HG03457 (cell line): ENCODE data around the gene LMTK2.

Source experiments
- ATAC-seq: cut with Tn5 transposase; IDR thresholded peaks from one replicate; pipeline ENCODE4 v1.9.1; 2021; ENCODE audit warnings: moderate number of reproducible peaks; ENCODE audit not compliant: unreplicated experiment

LMTK2 gene

GRCh38 chr7:98135984-98136383 lies 29.3 kb downstream of the LMTK2 start:
- ATAC-seq: no peak

DNA sequence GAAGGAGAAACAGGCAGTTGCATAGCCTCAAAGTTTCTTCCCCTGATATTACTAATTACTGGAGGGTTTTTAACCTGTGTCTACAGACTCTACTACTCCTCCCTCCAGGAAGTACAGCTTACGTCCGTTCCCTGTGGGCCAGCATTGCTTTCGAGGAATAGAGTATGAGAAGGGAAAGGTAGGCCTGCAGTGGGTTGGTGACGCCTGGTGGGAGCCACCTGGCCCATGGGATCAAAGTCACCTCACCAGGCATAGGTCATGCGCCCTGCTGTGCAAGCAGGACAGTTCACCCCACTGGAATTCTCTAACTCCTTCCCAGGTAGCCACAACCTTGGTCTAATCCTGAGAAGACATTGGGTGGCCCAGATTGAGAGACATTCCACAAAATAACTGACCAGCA lies 29.8 kb downstream of the LMTK2 start:
- ATAC-seq: no peak

GRCh38 chr7:98137134-98137825 lies 30.6 kb downstream of the LMTK2 start:
- no peak for ATAC-seq

DNA sequence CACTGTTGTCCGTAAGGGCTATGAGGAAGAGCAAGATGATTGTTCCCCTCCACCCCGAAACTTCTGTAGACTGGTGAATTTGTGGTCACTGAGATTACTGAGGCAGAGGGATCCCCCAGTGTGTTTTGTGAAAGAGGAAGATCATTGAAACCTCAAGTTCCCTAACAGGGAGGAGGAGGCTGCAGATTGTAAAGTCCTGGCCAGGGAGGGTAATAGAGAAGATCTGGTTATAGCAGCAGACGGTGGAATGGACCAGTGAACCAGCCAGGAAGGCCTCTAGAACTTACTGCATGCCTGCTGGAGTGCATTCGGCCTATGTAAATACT lies 31.1 kb downstream of the LMTK2 start:
- peak; percentile 76 for ATAC-seq

DNA sequence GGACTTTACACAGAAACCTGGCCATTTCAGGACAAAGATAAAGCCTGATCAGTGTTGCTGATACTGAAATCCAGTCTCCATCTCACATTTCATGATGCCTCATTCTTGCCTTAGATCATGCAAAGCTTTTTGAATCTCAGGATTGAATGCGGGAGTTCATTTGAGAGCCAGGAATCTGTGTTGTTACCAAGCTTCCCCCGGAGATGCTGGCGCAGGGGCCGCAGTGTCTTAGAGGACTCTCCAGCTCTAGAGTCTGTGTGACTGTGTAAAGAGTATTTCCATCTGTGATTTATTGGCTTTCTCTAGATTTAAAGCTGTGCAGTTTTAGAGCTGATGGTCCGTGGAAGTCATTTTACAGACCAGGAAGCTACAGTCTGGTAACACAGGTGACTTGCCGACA lies 32.0 kb downstream of the LMTK2 start:
- ATAC-seq: no peak

DNA sequence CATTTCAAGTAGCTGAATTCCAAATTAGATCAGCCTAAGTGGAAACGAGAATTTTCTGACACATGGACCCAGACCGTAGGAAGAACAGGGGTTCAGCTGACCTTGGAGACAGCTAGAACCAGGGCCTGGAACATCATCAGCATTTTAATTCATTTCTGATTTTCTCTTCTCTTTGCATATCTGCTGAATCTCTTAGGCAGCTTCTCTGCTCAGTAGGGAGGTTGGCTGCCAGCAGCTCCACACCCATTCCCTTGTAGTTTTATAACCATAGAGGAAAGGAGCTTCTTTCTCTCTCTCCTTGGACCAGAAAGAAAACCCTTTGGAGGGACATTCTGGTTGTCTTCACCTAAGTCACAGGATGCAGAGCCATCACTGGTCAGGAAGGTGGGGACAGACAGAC lies 36.0 kb downstream of the LMTK2 start:
- no peak for ATAC-seq

DNA sequence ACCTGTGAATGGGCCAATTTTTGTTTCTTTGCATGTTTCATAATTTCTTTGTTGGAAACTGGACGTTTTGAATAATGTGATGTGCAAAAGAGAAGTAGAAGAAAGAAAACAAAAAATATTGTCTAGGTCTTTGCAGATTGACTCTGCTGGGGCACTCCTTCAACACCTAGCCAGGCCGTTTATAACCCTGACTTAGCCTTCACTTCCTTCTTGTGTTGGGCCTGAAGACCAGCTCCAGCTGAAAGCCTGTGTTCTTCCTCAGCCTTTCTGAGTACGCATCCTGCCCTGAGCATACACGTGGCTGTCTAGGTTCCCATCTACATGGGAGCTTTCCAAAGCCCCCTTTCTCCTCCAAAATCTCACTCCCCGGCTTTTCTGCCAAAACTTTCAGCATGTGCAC lies 41.9 kb downstream of the LMTK2 start:
- no peak for ATAC-seq

GRCh38 chr7:98149116-98149692 lies 42.5 kb downstream of the LMTK2 start:
- no peak for ATAC-seq

DNA sequence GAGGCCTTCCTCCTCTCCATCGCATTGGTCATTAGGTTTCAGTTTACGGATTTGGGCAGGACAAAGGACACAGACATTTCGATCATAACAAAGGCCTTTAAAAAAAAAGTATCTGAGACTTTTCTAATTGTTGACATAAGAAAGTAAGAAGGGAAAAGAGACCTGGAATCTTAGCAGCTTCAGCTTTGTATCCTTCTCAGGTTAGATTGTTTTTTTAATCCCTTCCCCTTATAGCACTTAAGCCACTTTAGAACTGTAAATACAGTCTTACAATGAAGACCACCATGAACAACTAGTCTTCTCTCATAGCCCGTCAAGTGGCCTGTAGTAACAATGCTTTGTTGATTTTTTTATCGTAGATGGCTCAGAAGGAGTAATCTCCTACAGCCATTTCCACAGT lies 45.2 kb downstream of the LMTK2 start:
- ATAC-seq: no peak

DNA sequence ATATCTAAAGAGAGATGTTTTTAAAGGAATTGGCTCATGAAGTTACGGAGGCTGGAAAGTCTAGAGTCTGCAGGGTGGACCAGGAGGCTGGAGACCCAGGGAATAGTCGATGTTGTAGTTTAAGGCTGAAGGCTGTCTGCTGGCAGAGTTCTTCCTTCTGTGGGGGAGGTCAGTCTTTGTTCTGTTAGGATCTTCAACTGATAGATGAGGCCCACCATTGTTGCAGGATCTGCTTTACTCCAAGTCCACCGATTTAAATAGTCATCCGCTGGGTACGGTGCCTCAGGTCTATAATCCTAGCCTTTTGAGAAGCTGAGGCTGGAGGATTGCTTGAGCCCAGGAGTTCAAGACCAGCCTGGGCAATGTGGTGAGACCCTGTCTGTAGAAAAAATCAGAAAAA lies 50.0 kb downstream of the LMTK2 start:
- no peak for ATAC-seq

DNA sequence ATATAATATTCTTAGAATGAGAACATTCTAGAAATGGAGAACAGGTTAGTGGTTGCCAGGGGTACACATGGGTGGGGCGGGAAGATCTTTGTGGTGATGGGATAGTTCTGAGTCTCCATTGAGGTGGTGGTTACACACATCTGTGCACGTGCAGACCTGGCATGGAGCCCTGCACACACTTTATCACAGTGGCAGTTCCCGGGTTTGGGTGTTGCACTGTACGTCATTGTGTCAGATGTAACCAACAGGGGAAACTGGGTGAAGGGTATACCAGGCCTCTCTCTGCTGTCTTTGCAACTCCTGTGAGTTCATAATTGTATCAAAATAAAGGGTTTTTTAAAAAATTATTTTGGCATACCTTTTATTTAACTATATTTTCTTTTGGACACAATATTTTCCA lies 51.1 kb downstream of the LMTK2 start:
- ATAC-seq: no peak

GRCh38 chr7:98162758-98163157 lies 56.1 kb downstream of the LMTK2 start:
- no peak for ATAC-seq

DNA sequence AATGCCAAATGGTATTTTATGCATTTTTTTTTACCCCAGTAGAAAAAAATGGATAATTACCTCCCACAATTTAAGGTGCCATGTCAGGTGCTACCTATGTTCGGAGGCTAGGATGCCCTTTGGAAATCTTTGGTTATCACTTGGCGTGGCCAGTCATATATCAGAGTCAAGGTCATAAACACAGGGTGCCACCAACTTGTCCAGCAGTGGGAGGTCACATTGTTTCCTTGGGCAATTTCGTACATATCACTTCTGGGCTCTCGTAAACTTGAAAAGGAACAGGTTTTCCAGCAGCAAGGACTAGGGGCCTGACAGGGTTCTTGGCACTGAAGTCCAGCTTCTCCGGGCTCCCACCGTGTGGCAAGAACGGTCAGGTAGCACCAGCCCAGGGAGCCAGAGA lies 56.6 kb downstream of the LMTK2 start:
- ATAC-seq: no peak

DNA sequence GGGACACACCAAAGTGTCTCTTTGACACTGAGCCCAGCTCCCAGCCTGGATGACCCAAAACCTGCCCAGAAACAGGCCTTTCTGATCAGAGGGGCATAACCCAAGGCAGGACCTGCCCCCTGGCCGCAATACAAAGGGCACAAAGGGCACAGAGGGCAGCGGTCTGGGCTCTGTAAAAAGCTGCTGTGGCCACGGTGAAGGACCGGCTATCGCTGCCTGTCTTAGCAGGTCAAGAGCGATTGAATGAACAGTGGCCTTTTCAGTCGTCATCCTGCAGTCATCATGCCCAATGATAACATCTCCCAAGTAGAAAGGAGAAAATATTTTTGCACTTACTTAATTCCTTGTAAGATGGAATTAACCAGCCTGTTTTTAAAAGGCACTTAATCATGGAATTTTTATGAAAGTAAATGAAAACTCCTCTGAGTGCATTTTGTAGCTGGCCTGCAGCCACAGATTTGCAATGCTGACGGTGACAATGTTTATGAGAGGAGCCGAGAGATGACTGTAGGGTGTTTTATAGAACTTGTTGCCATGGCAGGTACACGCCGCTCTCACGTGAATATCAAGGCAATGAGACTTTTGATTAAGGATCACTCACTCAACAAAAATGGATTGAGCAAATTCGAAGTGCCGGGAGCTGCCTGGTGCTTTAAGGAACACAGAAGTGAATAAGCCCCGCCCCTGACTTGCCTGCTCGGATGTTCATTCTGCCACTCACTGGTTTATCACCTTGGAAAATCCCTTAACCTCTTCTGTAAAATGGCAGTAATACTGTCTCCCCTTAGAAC lies 57.2 kb downstream of the LMTK2 start:
- no peak for ATAC-seq

DNA sequence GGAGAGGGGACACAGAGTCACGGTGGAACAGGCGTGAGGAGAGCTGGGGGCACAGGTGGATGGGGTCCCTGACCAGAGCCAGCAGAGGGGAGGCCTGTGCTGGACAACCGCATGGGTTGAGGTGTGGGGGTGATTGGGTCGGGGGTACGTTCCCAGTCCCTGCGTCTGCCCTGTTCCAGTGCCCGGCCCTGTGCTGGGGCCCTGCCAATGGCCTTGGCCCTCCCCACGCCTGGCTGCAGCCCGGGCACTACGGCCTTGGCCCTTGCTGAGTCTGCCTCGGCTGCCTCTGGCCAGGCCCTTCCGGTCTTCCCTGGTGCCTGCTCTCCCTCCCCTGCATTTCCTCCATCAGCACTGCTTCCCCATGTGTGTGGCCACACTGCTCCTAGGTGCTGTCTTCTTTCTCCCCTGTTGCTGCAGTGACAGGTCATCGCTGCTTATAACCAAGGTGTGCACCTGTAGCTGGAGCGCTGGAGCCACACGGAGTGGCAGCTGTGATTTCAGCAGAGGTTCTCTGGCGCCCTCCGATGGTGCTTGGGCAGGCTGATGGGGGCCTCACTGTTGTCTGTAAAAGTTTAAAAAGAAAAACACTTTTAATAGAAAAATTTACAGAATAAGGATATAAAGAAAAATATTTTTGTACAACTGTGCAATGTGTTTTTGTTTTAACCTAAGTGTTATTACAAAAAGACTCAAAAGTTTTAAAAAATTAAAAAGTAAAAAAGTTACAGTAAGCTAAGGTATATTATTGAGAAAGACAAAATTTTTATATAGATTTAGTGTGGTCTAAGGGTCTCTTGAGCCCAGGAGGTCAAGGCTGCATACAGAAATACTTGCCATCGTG lies 59.4 kb downstream of the LMTK2 start:
- no peak for ATAC-seq

- no peak for ATAC-seq
Observed at GRCh38 chr7:98166668-98166970, 60.0 kb downstream of the LMTK2 start.

GRCh38 chr7:98167653-98168052 lies 61.0 kb downstream of the LMTK2 start:
- ATAC-seq: no peak

DNA sequence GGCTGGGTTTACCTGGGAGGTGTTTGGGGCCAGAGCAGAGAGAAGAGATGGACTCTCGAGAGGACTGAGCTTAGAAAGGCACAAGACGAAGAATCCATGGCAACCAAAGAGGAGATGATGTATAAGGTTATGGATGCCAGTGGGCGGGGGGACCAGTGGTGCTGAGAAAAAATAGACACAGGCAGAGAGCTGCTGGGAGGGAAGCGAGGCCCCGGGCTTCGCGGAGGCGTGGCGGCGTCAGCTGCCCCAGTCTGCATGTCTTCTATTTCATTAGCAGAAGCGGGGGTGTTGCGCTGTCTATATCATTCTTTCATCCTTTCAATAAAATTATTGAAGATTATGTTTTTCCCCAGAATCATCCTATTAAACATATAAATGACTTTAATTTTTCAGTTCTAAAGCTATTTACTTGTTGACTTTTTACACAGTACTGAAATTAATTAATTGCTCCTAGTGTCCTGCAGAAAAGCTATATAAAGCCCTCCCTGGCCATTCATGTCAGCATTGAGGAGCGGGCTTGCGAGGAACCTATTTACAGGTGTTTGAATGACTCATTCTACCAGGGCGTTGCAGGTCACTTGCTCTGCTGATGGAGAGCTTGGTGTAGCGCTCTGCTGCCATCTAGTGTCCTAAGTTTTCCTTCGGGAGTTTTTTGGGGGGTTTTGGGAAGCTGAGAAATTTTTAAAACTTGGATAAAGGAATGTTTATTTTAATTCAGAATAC lies 61.7 kb downstream of the LMTK2 start:
- peak; percentile 68 for ATAC-seq

DNA sequence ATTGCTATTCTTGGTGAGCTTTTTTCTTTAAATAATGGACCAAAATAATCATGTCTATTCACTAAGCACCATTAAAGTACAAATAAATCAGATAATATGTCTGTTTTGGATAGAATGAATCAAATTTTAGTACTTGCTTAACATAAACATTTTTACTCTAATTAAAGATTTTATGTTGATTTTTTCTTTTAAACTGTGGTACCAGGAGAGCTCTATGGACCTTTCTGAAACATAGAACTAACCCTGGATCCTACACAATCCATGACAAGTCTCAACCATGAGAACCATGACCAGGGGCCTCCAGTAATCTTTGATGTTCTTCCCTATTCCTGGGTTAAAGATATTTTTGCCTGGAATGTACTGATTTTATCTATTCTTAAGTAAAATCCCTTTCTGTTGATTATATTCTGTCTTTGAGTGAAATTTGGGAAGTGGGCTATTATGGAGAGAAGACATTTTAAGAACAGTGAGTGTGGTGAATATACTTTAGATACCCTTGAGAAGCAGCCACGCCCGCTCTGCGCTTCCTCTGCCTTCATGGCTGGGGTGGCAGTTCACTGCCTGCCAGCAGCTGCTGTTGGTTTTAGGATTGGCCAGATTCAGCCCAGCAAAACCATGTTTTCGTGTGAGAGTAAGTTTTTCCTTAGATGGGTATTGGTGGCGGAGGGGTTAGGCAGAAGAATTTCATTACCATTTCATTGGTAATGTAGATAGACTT lies 62.4 kb downstream of the LMTK2 start:
- ATAC-seq: no peak

GRCh38 chr7:98170966-98171365 lies 64.3 kb downstream of the LMTK2 start:
- no peak for ATAC-seq
